ENCODE results near the gene METAP1D. TPM values are rescaled to one million over a fixed set of nuclear protein-coding genes. Genes with fewer than 3 reads are reported as not detected.
A peak's percentile ranks its signal among the peaks of the same experiment; 100 is the strongest.

METAP1D gene
- 8.7 TPM for polyA plus RNA-seq (2012; ENCODE audit: insufficient read length, low read depth)

DNA sequence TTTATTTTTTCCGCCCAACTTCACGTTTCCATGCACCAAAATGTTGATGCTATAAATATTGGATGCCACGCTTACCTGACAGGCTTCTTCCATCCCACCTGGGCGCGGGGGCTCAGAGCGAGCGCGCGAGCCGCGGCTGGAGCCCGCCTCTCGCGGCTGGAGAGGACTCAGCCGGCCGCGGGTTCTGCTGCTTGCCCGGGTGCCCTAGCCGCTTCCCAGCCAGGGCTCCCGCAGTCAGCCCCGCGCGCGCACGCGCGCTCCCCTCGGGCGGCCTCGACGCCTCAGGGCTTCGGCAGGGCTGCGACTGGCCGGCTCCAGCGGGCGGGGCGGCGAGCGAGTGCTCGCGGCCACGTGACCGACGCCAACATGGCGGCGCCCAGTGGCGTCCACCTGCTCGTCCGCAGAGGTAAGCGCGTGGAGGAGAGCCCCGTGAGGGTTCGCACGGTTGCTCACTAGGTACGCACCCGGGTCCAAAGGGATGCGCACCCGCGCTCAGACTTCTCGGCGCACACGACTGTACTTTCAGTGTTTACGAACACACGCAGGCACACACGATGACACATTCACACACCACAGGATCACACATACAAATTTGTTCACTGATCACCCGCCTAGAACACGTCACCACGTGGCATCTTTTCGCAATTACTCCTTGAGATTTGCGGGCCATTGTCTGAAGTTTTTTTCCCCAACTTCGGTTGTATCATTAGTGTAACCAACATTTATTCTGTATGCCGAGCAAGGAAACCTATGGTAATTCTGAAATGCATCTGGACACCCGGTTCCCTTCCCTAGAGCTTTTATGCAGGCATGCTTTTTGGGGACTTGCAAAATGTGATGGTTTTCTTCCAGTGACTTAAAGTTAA, at the start of gene METAP1D:
METAP1D (plus strand) TSS at position 350 of the 866 bp plus-strand sequence; CDS start at position 367, 17 bp downstream.
- TF ChIP-seq FOXP2 (optimal IDR thresholded peaks at IDR 0.05; ENCODE audit: borderline replicate concordance, extremely low read depth, extremely low read length, insufficient read depth) (peak; percentile 91), SIN3A (IDR thresholded peaks at IDR 0.05; ENCODE audit: borderline replicate concordance, insufficient read depth, low read length) (peak; percentile 91; the same call in 1 of the 2 replicates), TAF1 (IDR thresholded peaks at IDR 0.05; ENCODE audit: borderline replicate concordance, insufficient read depth, low read length) (peak; percentile 59; the same call in 1 of the 2 replicates), POLR2AphosphoS5 (IDR thresholded peaks at IDR 0.05; ENCODE audit: low read depth, low read length) (peak; percentile 67; the same call in 1 of the 2 replicates)
- TF ChIP-seq, protein P1, sequence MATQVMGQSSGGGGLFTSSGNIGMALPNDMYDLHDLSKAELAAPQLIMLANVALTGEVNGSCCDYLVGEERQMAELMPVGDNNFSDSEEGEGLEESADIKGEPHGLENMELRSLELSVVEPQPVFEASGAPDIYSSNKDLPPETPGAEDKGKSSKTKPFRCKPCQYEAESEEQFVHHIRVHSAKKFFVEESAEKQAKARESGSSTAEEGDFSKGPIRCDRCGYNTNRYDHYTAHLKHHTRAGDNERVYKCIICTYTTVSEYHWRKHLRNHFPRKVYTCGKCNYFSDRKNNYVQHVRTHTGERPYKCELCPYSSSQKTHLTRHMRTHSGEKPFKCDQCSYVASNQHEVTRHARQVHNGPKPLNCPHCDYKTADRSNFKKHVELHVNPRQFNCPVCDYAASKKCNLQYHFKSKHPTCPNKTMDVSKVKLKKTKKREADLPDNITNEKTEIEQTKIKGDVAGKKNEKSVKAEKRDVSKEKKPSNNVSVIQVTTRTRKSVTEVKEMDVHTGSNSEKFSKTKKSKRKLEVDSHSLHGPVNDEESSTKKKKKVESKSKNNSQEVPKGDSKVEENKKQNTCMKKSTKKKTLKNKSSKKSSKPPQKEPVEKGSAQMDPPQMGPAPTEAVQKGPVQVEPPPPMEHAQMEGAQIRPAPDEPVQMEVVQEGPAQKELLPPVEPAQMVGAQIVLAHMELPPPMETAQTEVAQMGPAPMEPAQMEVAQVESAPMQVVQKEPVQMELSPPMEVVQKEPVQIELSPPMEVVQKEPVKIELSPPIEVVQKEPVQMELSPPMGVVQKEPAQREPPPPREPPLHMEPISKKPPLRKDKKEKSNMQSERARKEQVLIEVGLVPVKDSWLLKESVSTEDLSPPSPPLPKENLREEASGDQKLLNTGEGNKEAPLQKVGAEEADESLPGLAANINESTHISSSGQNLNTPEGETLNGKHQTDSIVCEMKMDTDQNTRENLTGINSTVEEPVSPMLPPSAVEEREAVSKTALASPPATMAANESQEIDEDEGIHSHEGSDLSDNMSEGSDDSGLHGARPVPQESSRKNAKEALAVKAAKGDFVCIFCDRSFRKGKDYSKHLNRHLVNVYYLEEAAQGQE (IDR thresholded peaks at IDR 0.05; ENCODE audit: insufficient read depth in 1 of 2, low read depth in 2 of 2, low read length in 2 of 2), result peak in 1 of 2 experiments; percentile 60; a peak in 2 of 4 replicates

DNA sequence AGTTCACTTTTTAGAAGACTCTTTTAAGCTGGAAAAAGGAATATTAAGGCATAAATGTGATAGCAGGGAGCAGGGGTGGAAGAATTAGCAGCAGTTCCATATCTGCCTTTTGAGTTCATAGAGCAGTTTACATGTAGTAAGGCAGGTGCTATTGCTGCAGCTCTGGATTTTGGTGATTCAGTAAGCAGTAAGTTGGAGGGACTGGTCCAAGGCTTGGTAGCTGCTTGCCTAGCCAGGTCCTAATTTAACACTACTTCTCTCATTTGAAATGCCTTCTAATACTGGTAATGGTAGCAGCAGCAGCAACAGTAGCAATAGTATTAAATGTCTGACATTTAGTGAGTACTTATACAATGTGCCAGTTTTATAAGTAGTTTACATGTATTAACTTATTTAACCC, 47.5 kb upstream of the METAP1D start:
- no peak for TF ChIP-seq SIN3A (IDR thresholded peaks at IDR 0.05; ENCODE audit: borderline replicate concordance, insufficient read depth, low read length)
- TF ChIP-seq, protein P1 (IDR thresholded peaks at IDR 0.05; ENCODE audit: insufficient read depth in 1 of 2, low read depth in 2 of 2, low read length in 2 of 2), result no peak
- no peak for TF ChIP-seq POLR2AphosphoS5 (IDR thresholded peaks at IDR 0.05; ENCODE audit: low read depth, low read length)
- no peak for TF ChIP-seq TAF1 (IDR thresholded peaks at IDR 0.05; ENCODE audit: borderline replicate concordance, insufficient read depth, low read length)
- no peak for TF ChIP-seq FOXP2 (optimal IDR thresholded peaks at IDR 0.05; ENCODE audit: borderline replicate concordance, extremely low read depth, extremely low read length, insufficient read depth)

DNA sequence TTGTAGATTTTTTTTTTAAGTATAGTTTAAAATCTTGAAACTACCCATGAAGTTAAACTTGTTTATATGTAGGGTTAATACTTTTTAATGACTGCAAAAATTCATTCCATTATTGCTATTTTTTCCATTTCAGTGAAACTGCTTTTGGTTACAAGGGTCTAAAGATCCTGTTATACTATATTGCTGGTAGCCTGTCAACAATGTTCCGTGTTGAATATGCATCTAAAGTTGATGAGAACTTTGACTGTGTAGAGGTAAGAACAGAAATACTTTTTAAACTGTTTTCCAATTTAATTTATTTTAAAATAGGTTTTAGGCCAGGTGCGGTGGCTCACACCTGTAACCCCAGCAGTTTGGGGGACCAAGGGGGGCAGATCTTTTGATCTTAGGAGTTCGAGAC, 47.0 kb upstream of the METAP1D start:
- TF ChIP-seq TAF1 (IDR thresholded peaks at IDR 0.05; ENCODE audit: borderline replicate concordance, insufficient read depth, low read length) (no peak), FOXP2 (optimal IDR thresholded peaks at IDR 0.05; ENCODE audit: borderline replicate concordance, extremely low read depth, extremely low read length, insufficient read depth) (no peak), POLR2AphosphoS5 (IDR thresholded peaks at IDR 0.05; ENCODE audit: low read depth, low read length) (no peak)

DNA sequence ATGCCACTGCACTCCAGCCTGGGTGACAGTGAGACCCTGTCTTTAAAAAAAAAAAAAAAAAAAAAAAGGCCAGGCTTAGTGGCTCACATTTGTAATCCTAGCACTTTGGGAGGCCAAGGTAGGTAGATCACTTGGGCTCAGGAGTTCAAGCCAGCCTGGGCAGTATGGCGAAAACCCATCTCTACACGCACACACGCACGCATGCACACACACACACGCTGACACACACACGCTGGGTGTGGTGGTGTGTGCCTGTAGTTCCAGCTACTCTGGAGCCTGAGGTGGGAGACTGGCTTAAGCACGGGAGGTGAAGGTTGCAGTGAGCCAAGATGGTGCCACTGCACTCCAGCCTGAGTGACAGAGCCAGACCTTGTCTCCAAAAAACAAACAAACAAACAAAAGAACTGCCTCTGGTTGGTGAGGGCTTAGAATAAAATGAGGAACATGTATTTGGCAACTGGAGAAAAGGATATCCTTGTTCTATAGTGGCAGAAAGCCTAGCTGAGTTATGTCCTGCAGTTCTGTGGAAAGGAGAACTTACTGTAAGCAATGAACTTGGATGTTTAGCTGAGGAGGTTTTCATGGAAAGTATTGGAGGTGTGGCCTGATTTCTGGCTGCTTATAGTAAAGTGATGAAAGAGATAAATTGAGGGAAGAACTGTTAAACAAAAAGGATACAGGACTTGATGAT, 43.5 kb upstream of the METAP1D start:
- no peak for TF ChIP-seq TAF1 (IDR thresholded peaks at IDR 0.05; ENCODE audit: borderline replicate concordance, insufficient read depth, low read length)

DNA sequence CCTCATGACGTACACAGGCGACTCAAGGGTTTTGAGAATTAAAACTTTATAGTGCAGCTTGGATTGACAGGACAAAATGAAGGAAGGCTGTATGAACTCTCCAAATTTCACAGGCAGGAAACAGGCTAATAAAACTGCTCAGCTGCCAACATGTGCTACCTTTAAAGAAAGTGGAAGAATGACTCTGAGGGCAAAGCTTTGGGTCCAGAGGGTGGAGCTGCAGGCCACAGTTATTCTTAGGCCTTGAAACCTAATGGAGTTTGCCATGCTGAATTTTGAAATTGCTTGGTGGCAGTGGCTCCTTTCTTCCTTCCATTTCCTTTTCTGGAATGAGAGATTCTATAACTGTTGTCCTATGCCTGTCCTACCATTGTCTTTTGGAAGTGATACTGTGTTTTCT, 42.7 kb upstream of the METAP1D start:
- TF ChIP-seq POLR2AphosphoS5 (IDR thresholded peaks at IDR 0.05; ENCODE audit: low read depth, low read length), result no peak
- TF ChIP-seq, protein P1 (IDR thresholded peaks at IDR 0.05; ENCODE audit: insufficient read depth in 1 of 2, low read depth in 2 of 2, low read length in 2 of 2), result no peak
- no peak for TF ChIP-seq SIN3A (IDR thresholded peaks at IDR 0.05; ENCODE audit: borderline replicate concordance, insufficient read depth, low read length)
- TF ChIP-seq TAF1 (IDR thresholded peaks at IDR 0.05; ENCODE audit: borderline replicate concordance, insufficient read depth, low read length), result no peak
- no peak for TF ChIP-seq FOXP2 (optimal IDR thresholded peaks at IDR 0.05; ENCODE audit: borderline replicate concordance, extremely low read depth, extremely low read length, insufficient read depth)
